Tibial nerve (tissue), 4 donors: ENCODE measurements around the gene DNASE1L1.

Experiments
- CTCF ChIP-seq, 5 experiments: fragments of 200-600 bp in 3 of 5; fragments of 450-650 bp in 2 of 5; sonication (generic) in 3 of 5; IDR thresholded peaks; one replicate each; pipeline ENCODE4 v1.5.1; 2016 to 2019; ENCODE audit warnings: antibody characterized with exemption in 5 of 5, mild to moderate bottlenecking in 3 of 5, moderate library complexity in 2 of 5
- EP300 ChIP-seq, 2 donors: sonication (generic); formaldehyde crosslinking; IDR thresholded peaks; one replicate each; pipeline ENCODE4 v1.6.1; 2017; ENCODE audit warnings: antibody characterized with exemption in 2 of 2, mild to moderate bottlenecking in 1 of 2

GRCh38 chrX:154426916-154427770, 18.1 kb upstream of the DNASE1L1 start:
- TF ChIP-seq CTCF (IDR thresholded peaks at IDR 0.05) (no peak), EP300 (IDR thresholded peaks at IDR 0.05) (no peak)
